Activated CD4-positive, alpha-beta memory T cell treated with anti-CD3 and anti-CD28 coated beads for 36 hours (primary cell): ENCODE results near the gene SLC51A. TPM values are rescaled to one million over a fixed set of nuclear protein-coding genes. Genes with fewer than 3 reads are reported as not detected.
"Not testable (repeated sequence)": the region's sequence is repeated elsewhere in the genome, so short reads cannot be mapped to it uniquely, and the experiment has no call there.

Experiments used
- CTCF ChIA-PET: fragments of 350-600 bp; sonication (Branson Sonifier 250); formaldehyde crosslinking; loops from one replicate; lab custom pipeline; 2021; ENCODE audit warnings: antibody characterized with exemption, inconsistent platforms; lab: Charles Lee
- POLR2A ChIA-PET: fragments of 350-600 bp; sonication (Branson Sonifier 250); formaldehyde crosslinking; loops from one replicate; lab custom pipeline; 2021; ENCODE audit warnings: antibody characterized with exemption; lab: Charles Lee
- DNase-seq: peaks from one replicate; pipeline ENCODE4 v3.0.0-alpha.2; 2020
- H3K27ac Mint-ChIP-seq: one replicate; pipeline ENCODE4 v1.8.0; 2021; ENCODE audit warnings: mixed read lengths
- H3K27me3 Mint-ChIP-seq: one replicate; pipeline ENCODE4 v1.8.0; 2021; ENCODE audit warnings: mixed read lengths
- H3K36me3 Mint-ChIP-seq: one replicate; pipeline ENCODE4 v1.8.0; 2021; ENCODE audit warnings: mixed read lengths
- H3K4me1 Mint-ChIP-seq: one replicate; pipeline ENCODE4 v1.8.0; 2021; ENCODE audit warnings: low read depth, mixed read lengths
- H3K4me3 Mint-ChIP-seq: one replicate; pipeline ENCODE4 v1.8.0; 2021; ENCODE audit warnings: mild to moderate bottlenecking, mixed read lengths
- H3K9me3 Mint-ChIP-seq: one replicate; pipeline ENCODE4 v1.8.0; 2021; ENCODE audit warnings: mixed read lengths
- intact Hi-C: fragments of 100-400 bp; cut with micrococcal nuclease; formaldehyde crosslinking; loops from one replicate; pipeline ENCODE4 v1.15.1; 2023
- total RNA-seq, 2 experiments: library from RNA; stranded (reverse); gene quantifications; one replicate each; pipeline ENCODE4 v1.2.3, GENCODE V29; 2021

The SLC51A gene
- total RNA-seq, 2 experiments from 2014 or later: not detected

GRCh38 chr3:196227629-196228493, 11.5 kb downstream of the SLC51A start:
- H3K9me3 Mint-ChIP-seq: no peaks in the 10 kb centered on the region
- peaks cover 6% of the 10 kb centered on the region for H3K4me1 Mint-ChIP-seq
- intact Hi-C loops: no loop called here
- peaks cover 2% of the 10 kb centered on the region for H3K27me3 Mint-ChIP-seq
- no peak overlapping the region for H3K27ac Mint-ChIP-seq
- no peaks in the 10 kb centered on the region for H3K36me3 Mint-ChIP-seq
- no peak overlapping the region for H3K4me3 Mint-ChIP-seq
- no peak for DNase-seq
- POLR2A ChIA-PET: no interaction called here
- CTCF ChIA-PET: no interaction called here

GRCh38 chr3:196232154-196232881, 16.0 kb downstream of the SLC51A start:
- Mint-ChIP-seq H3K4me1 (peaks cover 11% of the 10 kb centered on the region), H3K4me3 (no peak overlapping the region), H3K36me3 (peaks cover 3% of the 10 kb centered on the region), H3K9me3 (no peaks in the 10 kb centered on the region), H3K27ac (no peak overlapping the region), H3K27me3 (no peaks in the 10 kb centered on the region)
- intact Hi-C loops: no loop called here
- POLR2A ChIA-PET: no interaction called here
- no peak for DNase-seq
- CTCF ChIA-PET: no interaction called here

- no peak overlapping the region for H3K4me3 Mint-ChIP-seq
- H3K4me1 Mint-ChIP-seq: peaks cover 11% of the 10 kb centered on the region
- H3K27ac Mint-ChIP-seq: no peak overlapping the region
- DNase-seq: no peak
- POLR2A ChIA-PET: no interaction called here
- no peaks in the 10 kb centered on the region for H3K9me3 Mint-ChIP-seq
- CTCF ChIA-PET: no interaction called here
- peaks cover 3% of the 10 kb centered on the region for H3K36me3 Mint-ChIP-seq
- intact Hi-C loops: no loop called here
- H3K27me3 Mint-ChIP-seq: no peaks in the 10 kb centered on the region
These were observed 16.5 kb downstream of the SLC51A start for GRCh38 chr3:196232882-196233251.

GRCh38 chr3:196235452-196236122, 19.3 kb downstream of the SLC51A start:
- Mint-ChIP-seq H3K27ac (no peak overlapping the region), H3K9me3 (no peaks in the 10 kb centered on the region), H3K27me3 (no peaks in the 10 kb centered on the region), H3K36me3 (peaks cover 15% of the 10 kb centered on the region), H3K4me1 (peaks cover 11% of the 10 kb centered on the region), H3K4me3 (no peak overlapping the region)
- POLR2A ChIA-PET: no interaction called here
- intact Hi-C loops: no loop called here
- DNase-seq: no peak
- CTCF ChIA-PET: interaction anchor here (1.1 to 1.7 kb wide), 2 partner anchors 18 to 163 kb away, joined by 4 to 5 read pairs; no protein-coding TSS in a partner anchor

- intact Hi-C loops: no loop called here
- DNase-seq: no peak
- CTCF ChIA-PET: interaction anchor here (1.7 kb wide), 1 partner anchor 17 kb away, joined by 5 read pairs; no protein-coding TSS in a partner anchor
- H3K9me3 Mint-ChIP-seq: no peaks in the 10 kb centered on the region
- peaks cover 11% of the 10 kb centered on the region for H3K4me1 Mint-ChIP-seq
- no peaks in the 10 kb centered on the region for H3K27me3 Mint-ChIP-seq
- POLR2A ChIA-PET: no interaction called here
- H3K27ac Mint-ChIP-seq: no peak overlapping the region
- peaks cover 16% of the 10 kb centered on the region for H3K36me3 Mint-ChIP-seq
- no peak overlapping the region for H3K4me3 Mint-ChIP-seq
These were observed 19.9 kb downstream of the SLC51A start for GRCh38 chr3:196236223-196236622.

- Mint-ChIP-seq H3K4me3 (no peak overlapping the region), H3K4me1 (peaks cover 11% of the 10 kb centered on the region), H3K27ac (no peak overlapping the region), H3K36me3 (peaks cover 16% of the 10 kb centered on the region), H3K27me3 (no peaks in the 10 kb centered on the region), H3K9me3 (no peaks in the 10 kb centered on the region)
- POLR2A ChIA-PET: no interaction called here
- CTCF ChIA-PET: no interaction called here
- no peak for DNase-seq
- intact Hi-C loops: no loop called here
These were observed 20.9 kb downstream of the SLC51A start for GRCh38 chr3:196237203-196237602.

GRCh38 chr3:196238612-196239560, 22.6 kb downstream of the SLC51A start:
- Mint-ChIP-seq H3K4me1 (no peaks in the 10 kb centered on the region), H3K27ac (no peak overlapping the region), H3K9me3 (no peaks in the 10 kb centered on the region), H3K27me3 (no peaks in the 10 kb centered on the region), H3K36me3 (peaks cover 16% of the 10 kb centered on the region), H3K4me3 (no peak overlapping the region)
- DNase-seq: no peak
- ChIA-PET POLR2A (no interaction called here), CTCF (no interaction called here)
- intact Hi-C loops: no loop called here

- intact Hi-C loops: no loop called here
- ChIA-PET POLR2A (interaction anchor here (0.6 kb wide), 1 partner anchor 269 kb away, joined by 4 read pairs; no protein-coding TSS in a partner anchor), CTCF (interaction anchor here (1.0 kb wide), 1 partner anchor 13 kb away, joined by 3 read pairs; no protein-coding TSS in a partner anchor)
- DNase-seq: no peak
- Mint-ChIP-seq H3K9me3 (no peaks in the 10 kb centered on the region), H3K36me3 (peaks cover 20% of the 10 kb centered on the region), H3K4me3 (no peak overlapping the region), H3K27ac (no peak overlapping the region), H3K27me3 (no peaks in the 10 kb centered on the region), H3K4me1 (no peaks in the 10 kb centered on the region)
These were observed 24.1 kb downstream of the SLC51A start for GRCh38 chr3:196240424-196240823.

GRCh38 chr3:196241704-196242103, 25.4 kb downstream of the SLC51A start:
- no peak overlapping the region for H3K27ac Mint-ChIP-seq
- no peak for DNase-seq
- ChIA-PET CTCF (interaction anchor here (1.4 kb wide), 1 partner anchor 281 kb away, joined by 3 read pairs; no protein-coding TSS in a partner anchor), POLR2A (no interaction called here)
- H3K9me3 Mint-ChIP-seq: no peaks in the 10 kb centered on the region
- H3K4me1 Mint-ChIP-seq: no peaks in the 10 kb centered on the region
- no peak overlapping the region for H3K4me3 Mint-ChIP-seq
- intact Hi-C loops: no loop called here
- H3K27me3 Mint-ChIP-seq: no peaks in the 10 kb centered on the region
- peaks cover 28% of the 10 kb centered on the region for H3K36me3 Mint-ChIP-seq

- H3K27ac Mint-ChIP-seq, POLR2A ChIA-PET, intact Hi-C loops, H3K4me1 Mint-ChIP-seq, CTCF ChIA-PET, H3K4me3 Mint-ChIP-seq, H3K27me3 Mint-ChIP-seq, H3K9me3 Mint-ChIP-seq, DNase-seq: not testable (repeated sequence)
- peaks cover 19% of the 10 kb centered on the region for H3K36me3 Mint-ChIP-seq
These were observed 27.8 kb downstream of the SLC51A start for GRCh38 chr3:196244166-196244565.

- ChIA-PET CTCF (no interaction called here), POLR2A (no interaction called here)
- Mint-ChIP-seq H3K9me3 (no peaks in the 10 kb centered on the region), H3K27me3 (no peaks in the 10 kb centered on the region), H3K27ac (no peak overlapping the region), H3K4me1 (peaks cover 3% of the 10 kb centered on the region), H3K36me3 (peaks cover 12% of the 10 kb centered on the region), H3K4me3 (no peak overlapping the region)
- intact Hi-C loops: no loop called here
- DNase-seq: peak; percentile 35
These were observed 30.4 kb downstream of the SLC51A start for GRCh38 chr3:196246612-196247308.
